ENCODE measurements around the gene HLA-DQB2.

HLA-DQB2 gene

DNA sequence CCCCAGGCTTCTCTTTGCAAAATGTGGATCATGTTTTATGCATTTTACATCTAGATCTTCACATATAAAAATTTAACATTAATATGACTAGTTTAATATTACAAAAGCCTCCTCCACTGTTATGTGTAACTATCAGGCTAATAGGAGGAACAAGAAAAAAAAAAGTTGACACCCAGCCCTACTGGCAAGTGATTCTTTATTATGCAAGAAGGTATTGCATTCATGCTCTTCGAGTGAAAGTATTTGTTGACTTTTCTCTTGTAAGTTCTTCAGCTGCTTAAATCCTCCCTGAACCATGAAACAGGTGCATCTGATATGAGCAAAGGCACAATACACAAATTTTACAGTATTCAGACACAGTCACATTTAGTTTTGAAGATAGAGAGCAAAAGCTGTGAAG, 716 bp upstream of the HLA-DQB2 start:
- Histone ChIP-seq H4K20me1 (ENCODE audit: insufficient read depth, low read length) (no peaks in the 10 kb centered on the region), H3K9ac (ENCODE audit: low read length) (no peak overlapping the region), H3K27me3 (ENCODE audit: low read depth, low read length) (no peaks in the 10 kb centered on the region; the same call in 1 of the 2 replicates), H3K36me3 (replicated peaks; ENCODE audit: low read depth, low read length) (no peaks in the 10 kb centered on the region), H3K79me2 (ENCODE audit: low read length) (no peaks in the 10 kb centered on the region), H3K9me3 (ENCODE audit: insufficient read depth, low read length) (no peaks in the 10 kb centered on the region), H3K4me2 (ENCODE audit: low read length) (no peak overlapping the region), H2AFZ (ENCODE audit: low read depth, low read length) (no peak overlapping the region), H3K4me1 (ENCODE audit: low read length) (no peaks in the 10 kb centered on the region), H3K4me3 (ENCODE audit: low read length) (no peak overlapping the region), H3K27ac (ENCODE audit: low read length) (no peak overlapping the region)
- no peak for TF ChIP-seq EZH2phosphoT487 (IDR thresholded peaks at IDR 0.05; ENCODE audit: low read depth)
- TF ChIP-seq, protein P1, sequence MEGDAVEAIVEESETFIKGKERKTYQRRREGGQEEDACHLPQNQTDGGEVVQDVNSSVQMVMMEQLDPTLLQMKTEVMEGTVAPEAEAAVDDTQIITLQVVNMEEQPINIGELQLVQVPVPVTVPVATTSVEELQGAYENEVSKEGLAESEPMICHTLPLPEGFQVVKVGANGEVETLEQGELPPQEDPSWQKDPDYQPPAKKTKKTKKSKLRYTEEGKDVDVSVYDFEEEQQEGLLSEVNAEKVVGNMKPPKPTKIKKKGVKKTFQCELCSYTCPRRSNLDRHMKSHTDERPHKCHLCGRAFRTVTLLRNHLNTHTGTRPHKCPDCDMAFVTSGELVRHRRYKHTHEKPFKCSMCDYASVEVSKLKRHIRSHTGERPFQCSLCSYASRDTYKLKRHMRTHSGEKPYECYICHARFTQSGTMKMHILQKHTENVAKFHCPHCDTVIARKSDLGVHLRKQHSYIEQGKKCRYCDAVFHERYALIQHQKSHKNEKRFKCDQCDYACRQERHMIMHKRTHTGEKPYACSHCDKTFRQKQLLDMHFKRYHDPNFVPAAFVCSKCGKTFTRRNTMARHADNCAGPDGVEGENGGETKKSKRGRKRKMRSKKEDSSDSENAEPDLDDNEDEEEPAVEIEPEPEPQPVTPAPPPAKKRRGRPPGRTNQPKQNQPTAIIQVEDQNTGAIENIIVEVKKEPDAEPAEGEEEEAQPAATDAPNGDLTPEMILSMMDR (IDR thresholded peaks at IDR 0.05; ENCODE audit: low read depth, low read length) = no peak

DNA sequence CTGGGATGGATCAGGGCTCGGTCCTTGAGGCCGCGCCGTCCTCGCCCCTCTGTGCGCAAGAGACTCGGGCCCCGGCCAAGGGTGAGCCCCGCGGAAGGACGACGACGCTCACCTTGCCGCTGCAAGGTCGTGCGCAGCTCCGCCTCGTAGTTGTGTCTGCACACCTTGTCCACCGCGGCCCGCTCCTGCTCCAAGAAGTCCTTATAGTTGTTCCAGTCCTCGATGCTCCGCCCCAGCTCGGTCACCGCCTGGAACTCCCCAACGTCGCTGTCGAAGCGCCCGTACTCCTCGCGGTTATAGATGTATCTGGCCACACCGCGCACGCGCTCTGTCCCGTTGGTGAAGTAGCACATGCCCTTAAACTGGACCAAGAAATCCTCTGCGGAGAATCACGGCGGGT, 1.8 kb downstream of the HLA-DQB2 start:
- TF ChIP-seq, protein P1 (IDR thresholded peaks at IDR 0.05; ENCODE audit: low read depth, low read length) = no peak
- no peak for TF ChIP-seq EZH2phosphoT487 (IDR thresholded peaks at IDR 0.05; ENCODE audit: low read depth)
- Histone ChIP-seq H3K79me2 (ENCODE audit: low read length) (no peaks in the 10 kb centered on the region), H2AFZ (ENCODE audit: low read depth, low read length) (no peak overlapping the region), H3K27ac (ENCODE audit: low read length) (no peak overlapping the region), H3K36me3 (replicated peaks; ENCODE audit: low read depth, low read length) (no peaks in the 10 kb centered on the region), H3K9me3 (ENCODE audit: insufficient read depth, low read length) (no peaks in the 10 kb centered on the region), H3K4me3 (ENCODE audit: low read length) (no peak overlapping the region), H3K27me3 (ENCODE audit: low read depth, low read length) (no peaks in the 10 kb centered on the region; the same call in 1 of the 2 replicates), H4K20me1 (ENCODE audit: insufficient read depth, low read length) (no peaks in the 10 kb centered on the region), H3K4me2 (ENCODE audit: low read length) (no peak overlapping the region), H3K9ac (ENCODE audit: low read length) (no peak overlapping the region), H3K4me1 (ENCODE audit: low read length) (no peaks in the 10 kb centered on the region)

DNA sequence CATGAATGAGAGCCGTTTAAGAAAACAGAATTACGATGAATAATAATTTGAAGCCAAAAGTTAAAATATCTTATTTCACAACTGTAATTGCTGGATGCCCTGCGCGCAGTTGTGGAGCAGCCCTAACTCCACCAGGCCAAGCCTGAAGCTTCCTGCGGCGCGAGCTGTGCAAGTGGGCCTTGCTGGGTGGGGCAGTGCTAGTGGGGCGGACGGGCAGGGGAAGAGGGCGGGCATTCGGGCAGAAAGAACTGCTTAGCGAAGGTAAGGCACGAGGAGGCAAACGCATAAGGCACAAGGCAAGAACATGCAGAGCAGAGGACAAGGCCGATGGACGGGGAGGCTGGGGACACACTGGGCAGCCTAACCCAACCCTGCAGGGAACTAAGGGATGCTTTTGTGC, 2.3 kb downstream of the HLA-DQB2 start:
- Histone ChIP-seq H4K20me1 (ENCODE audit: insufficient read depth, low read length) (no peaks in the 10 kb centered on the region), H3K4me3 (ENCODE audit: low read length) (no peak overlapping the region), H3K79me2 (ENCODE audit: low read length) (no peaks in the 10 kb centered on the region), H3K4me2 (ENCODE audit: low read length) (no peak overlapping the region), H3K9ac (ENCODE audit: low read length) (no peak overlapping the region), H3K36me3 (replicated peaks; ENCODE audit: low read depth, low read length) (no peaks in the 10 kb centered on the region), H3K27ac (ENCODE audit: low read length) (no peak overlapping the region), H3K27me3 (ENCODE audit: low read depth, low read length) (no peaks in the 10 kb centered on the region; the same call in 1 of the 2 replicates), H3K4me1 (ENCODE audit: low read length) (no peaks in the 10 kb centered on the region), H2AFZ (ENCODE audit: low read depth, low read length) (no peak overlapping the region), H3K9me3 (ENCODE audit: insufficient read depth, low read length) (no peaks in the 10 kb centered on the region)
- TF ChIP-seq EZH2phosphoT487 (IDR thresholded peaks at IDR 0.05; ENCODE audit: low read depth) = no peak
- TF ChIP-seq, protein P1 (IDR thresholded peaks at IDR 0.05; ENCODE audit: low read depth, low read length) = no peak

DNA sequence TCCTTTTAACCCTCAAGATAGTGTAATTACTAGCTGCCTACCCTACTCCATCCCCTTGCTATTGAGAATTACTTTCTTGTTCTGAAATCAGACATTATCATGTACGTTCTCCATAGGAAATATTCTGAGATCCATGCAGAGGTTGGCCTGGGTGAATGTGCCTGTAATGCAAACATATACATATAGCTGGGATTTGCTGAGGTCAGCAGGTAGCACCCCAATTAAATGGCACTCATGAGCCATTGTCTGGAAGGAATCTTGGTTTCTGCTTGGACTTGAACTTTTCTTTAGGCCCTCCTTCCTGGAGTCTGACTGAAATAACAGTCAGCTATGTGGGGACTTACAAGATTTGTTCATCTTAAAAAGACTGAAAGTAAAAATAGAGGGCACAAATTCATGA, 3.7 kb downstream of the HLA-DQB2 start:
- Histone ChIP-seq H3K36me3 (replicated peaks; ENCODE audit: low read depth, low read length) (no peaks in the 10 kb centered on the region), H3K9ac (ENCODE audit: low read length) (no peak overlapping the region), H3K4me1 (ENCODE audit: low read length) (no peaks in the 10 kb centered on the region), H4K20me1 (ENCODE audit: insufficient read depth, low read length) (no peaks in the 10 kb centered on the region), H3K9me3 (ENCODE audit: insufficient read depth, low read length) (no peaks in the 10 kb centered on the region), H2AFZ (ENCODE audit: low read depth, low read length) (no peak overlapping the region), H3K79me2 (ENCODE audit: low read length) (no peaks in the 10 kb centered on the region), H3K4me2 (ENCODE audit: low read length) (no peak overlapping the region), H3K27me3 (ENCODE audit: low read depth, low read length) (no peaks in the 10 kb centered on the region; the same call in 1 of the 2 replicates), H3K4me3 (ENCODE audit: low read length) (no peak overlapping the region), H3K27ac (ENCODE audit: low read length) (no peak overlapping the region)
- no peak for TF ChIP-seq EZH2phosphoT487 (IDR thresholded peaks at IDR 0.05; ENCODE audit: low read depth)
- TF ChIP-seq, protein P1 (IDR thresholded peaks at IDR 0.05; ENCODE audit: low read depth, low read length) = no peak

Data from OCI-LY3 (cell line).